ENCODE data around the gene HOMER3.

Gene HOMER3

DNA sequence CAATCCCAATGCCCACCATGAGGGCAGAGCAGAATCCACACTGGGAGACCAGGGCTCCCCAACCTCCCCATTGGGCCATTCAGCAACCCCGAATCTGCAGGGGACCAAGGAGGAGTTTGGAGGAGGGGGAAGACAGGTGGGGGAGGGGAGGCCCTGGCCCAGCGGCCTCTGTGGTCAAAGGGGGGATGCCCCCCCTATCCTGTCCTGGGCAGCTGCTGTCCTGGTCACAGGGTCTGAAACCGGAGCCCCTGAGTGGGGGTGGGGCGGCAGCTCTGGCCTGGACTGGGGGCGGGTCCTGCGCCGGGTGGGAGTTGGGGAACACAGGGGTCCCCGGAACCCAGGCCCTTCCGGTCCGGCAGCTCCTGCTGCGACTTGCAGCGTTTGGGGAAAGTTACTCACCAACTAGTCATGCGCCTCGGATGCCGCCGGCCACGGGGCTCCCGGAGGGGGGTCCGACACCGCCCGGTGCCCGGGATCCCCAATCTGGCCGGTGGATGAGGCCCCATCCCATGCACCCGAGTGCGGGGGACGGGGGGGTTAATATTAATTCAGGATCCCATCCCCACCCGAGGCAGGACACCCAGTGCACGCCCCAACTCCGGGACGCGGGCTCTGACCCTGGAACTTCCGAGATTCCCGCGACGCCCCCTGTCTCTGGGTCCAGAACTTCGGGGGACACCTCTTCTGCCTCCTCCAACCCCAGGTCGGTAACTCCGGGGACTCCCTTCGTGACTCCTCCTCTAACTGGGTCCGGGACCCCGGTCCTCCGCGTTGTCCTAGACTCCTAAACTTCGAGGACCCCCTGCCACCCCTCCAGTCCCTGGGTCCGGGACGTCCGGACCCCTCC is 872 bp downstream of the HOMER3 start:
- Histone ChIP-seq H3K79me1 (ENCODE audit: low read length) (no peaks in the 10 kb centered on the region), H3K4me3 (ENCODE audit: low read length) (peak overlapping the region; percentile 34), H2BK15ac (replicated peaks; ENCODE audit: low read depth) (no peak overlapping the region), H3K9ac (ENCODE audit: low read length) (peak overlapping the region; percentile 63), H3K79me2 (ENCODE audit: control insufficient read depth, insufficient read depth, low read length) (no peaks in the 10 kb centered on the region), H4K8ac (ENCODE audit: low read depth, low read length) (no peak overlapping the region), H3K4ac (ENCODE audit: low read depth, low read length) (peak overlapping the region; percentile 96), H3K27ac (ENCODE audit: low read depth, low read length) (no peak overlapping the region), H2BK120ac (ENCODE audit: low read depth, low read length) (no peak overlapping the region), H3K4me2 (ENCODE audit: low read length) (peak overlapping the region; percentile 54), H2BK5ac (ENCODE audit: low read length) (no peak overlapping the region), H3K36me3 (ENCODE audit: control insufficient read depth, insufficient read depth, low read length) (no peaks in the 10 kb centered on the region), H3K23ac (ENCODE audit: low read length) (peak overlapping the region; percentile 89), H3K27me3 (ENCODE audit: insufficient read depth, low read length, poor library complexity) (peaks cover 5% of the 10 kb centered on the region), H2AK5ac (ENCODE audit: low read length) (no peak overlapping the region), H4K5ac (ENCODE audit: low read length) (no peak overlapping the region), H3K56ac (ENCODE audit: low read length) (peak overlapping the region; percentile 85), H3K4me1 (ENCODE audit: control insufficient read depth, low read depth, low read length) (no peaks in the 10 kb centered on the region), H3K18ac (ENCODE audit: low read length) (peak overlapping the region; percentile 91)
- no peak for DNase-seq
- no CpG with 5 or more reads among the region's 47 CpGs for WGBS (ENCODE audit: extremely low coverage, insufficient coverage, low lambda C conversion rate)

DNA sequence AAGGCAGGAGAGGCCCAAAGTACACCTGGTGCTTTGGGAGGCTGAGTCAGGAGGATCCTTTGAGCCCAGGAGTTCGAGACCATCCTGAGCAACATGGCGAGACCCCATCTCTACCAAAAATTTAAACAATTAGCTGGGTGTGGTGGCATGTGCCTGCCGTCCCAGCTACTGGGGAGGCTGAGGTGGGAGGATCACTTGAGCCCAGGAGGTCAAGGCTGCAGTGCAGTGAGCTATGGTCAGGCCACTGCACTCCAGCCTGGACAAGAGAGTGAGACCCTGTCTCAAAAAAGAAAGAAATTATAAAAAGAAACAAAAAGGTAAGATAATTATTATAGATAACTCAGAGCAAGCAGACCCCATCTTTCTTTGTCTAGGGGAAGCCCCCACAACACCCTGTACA is 1.9 kb downstream of the HOMER3 start:
- Histone ChIP-seq H3K18ac (ENCODE audit: low read length) (no peak overlapping the region), H2BK5ac (ENCODE audit: low read length) (no peak overlapping the region), H3K4ac (ENCODE audit: low read depth, low read length) (no peak overlapping the region), H4K8ac (ENCODE audit: low read depth, low read length) (no peak overlapping the region), H3K27me3 (ENCODE audit: insufficient read depth, low read length, poor library complexity) (peaks cover 5% of the 10 kb centered on the region), H3K27ac (ENCODE audit: low read depth, low read length) (no peak overlapping the region), H3K79me1 (ENCODE audit: low read length) (no peaks in the 10 kb centered on the region), H2AK5ac (ENCODE audit: low read length) (no peak overlapping the region), H3K4me3 (ENCODE audit: low read length) (no peak overlapping the region), H2BK15ac (replicated peaks; ENCODE audit: low read depth) (no peak overlapping the region), H3K4me2 (ENCODE audit: low read length) (no peak overlapping the region), H3K56ac (ENCODE audit: low read length) (no peak overlapping the region), H3K4me1 (ENCODE audit: control insufficient read depth, low read depth, low read length) (no peaks in the 10 kb centered on the region), H4K5ac (ENCODE audit: low read length) (no peak overlapping the region), H3K36me3 (ENCODE audit: control insufficient read depth, insufficient read depth, low read length) (no peaks in the 10 kb centered on the region), H3K79me2 (ENCODE audit: control insufficient read depth, insufficient read depth, low read length) (no peaks in the 10 kb centered on the region), H2BK120ac (ENCODE audit: low read depth, low read length) (no peak overlapping the region), H3K23ac (ENCODE audit: low read length) (no peak overlapping the region), H3K9ac (ENCODE audit: low read length) (no peak overlapping the region)
- no CpG with 5 or more reads among the region's 3 CpGs for WGBS (ENCODE audit: extremely low coverage, insufficient coverage, low lambda C conversion rate)
- DNase-seq, result no peak

DNA sequence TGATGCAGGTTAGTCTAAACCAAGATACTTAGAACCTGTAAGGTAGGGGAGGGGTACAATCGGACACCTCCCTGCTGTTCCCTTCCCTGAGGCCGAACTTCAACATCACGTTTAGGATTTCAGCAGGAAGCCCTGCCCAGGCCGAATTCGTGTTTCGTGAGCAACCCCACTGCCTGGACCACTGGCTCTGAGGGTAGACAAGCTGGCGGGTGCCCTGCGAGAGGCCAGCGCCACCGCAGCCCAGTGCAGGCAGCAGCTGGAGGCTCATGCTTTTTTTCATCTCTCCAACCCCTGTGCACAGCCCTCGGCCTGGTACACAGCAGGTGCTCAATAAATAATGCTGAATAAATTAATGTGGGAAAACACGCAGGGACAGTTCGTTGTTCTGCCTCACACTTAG is 7.7 kb downstream of the HOMER3 start:
- H2BK15ac ChIP-seq (replicated peaks; ENCODE audit: low read depth), result no peak overlapping the region
- no peak overlapping the region for H3K56ac ChIP-seq (ENCODE audit: low read length)
- H3K36me3 ChIP-seq (ENCODE audit: control insufficient read depth, insufficient read depth, low read length), result no peaks in the 10 kb centered on the region
- H4K8ac ChIP-seq (ENCODE audit: low read depth, low read length), result no peak overlapping the region
- no peak overlapping the region for H3K18ac ChIP-seq (ENCODE audit: low read length)
- no peak overlapping the region for H2BK120ac ChIP-seq (ENCODE audit: low read depth, low read length)
- no peaks in the 10 kb centered on the region for H3K79me1 ChIP-seq (ENCODE audit: low read length)
- no peak overlapping the region for H3K4ac ChIP-seq (ENCODE audit: low read depth, low read length)
- no peak overlapping the region for H3K23ac ChIP-seq (ENCODE audit: low read length)
- no CpG with 5 or more reads among the region's 13 CpGs for WGBS (ENCODE audit: extremely low coverage, insufficient coverage, low lambda C conversion rate)
- H3K4me1 ChIP-seq (ENCODE audit: control insufficient read depth, low read depth, low read length), result peaks cover 3% of the 10 kb centered on the region
- no peaks in the 10 kb centered on the region for H3K27me3 ChIP-seq (ENCODE audit: insufficient read depth, low read length, poor library complexity)
- no peak overlapping the region for H3K9ac ChIP-seq (ENCODE audit: low read length)
- H3K4me3 ChIP-seq (ENCODE audit: low read length), result no peak overlapping the region
- no peak overlapping the region for H3K4me2 ChIP-seq (ENCODE audit: low read length)
- H2BK5ac ChIP-seq (ENCODE audit: low read length), result no peak overlapping the region
- no peak overlapping the region for H3K27ac ChIP-seq (ENCODE audit: low read depth, low read length)
- no peak for DNase-seq
- H3K79me2 ChIP-seq (ENCODE audit: control insufficient read depth, insufficient read depth, low read length), result no peaks in the 10 kb centered on the region
- H4K5ac ChIP-seq (ENCODE audit: low read length), result no peak overlapping the region
- H2AK5ac ChIP-seq (ENCODE audit: low read length), result no peak overlapping the region

DNA sequence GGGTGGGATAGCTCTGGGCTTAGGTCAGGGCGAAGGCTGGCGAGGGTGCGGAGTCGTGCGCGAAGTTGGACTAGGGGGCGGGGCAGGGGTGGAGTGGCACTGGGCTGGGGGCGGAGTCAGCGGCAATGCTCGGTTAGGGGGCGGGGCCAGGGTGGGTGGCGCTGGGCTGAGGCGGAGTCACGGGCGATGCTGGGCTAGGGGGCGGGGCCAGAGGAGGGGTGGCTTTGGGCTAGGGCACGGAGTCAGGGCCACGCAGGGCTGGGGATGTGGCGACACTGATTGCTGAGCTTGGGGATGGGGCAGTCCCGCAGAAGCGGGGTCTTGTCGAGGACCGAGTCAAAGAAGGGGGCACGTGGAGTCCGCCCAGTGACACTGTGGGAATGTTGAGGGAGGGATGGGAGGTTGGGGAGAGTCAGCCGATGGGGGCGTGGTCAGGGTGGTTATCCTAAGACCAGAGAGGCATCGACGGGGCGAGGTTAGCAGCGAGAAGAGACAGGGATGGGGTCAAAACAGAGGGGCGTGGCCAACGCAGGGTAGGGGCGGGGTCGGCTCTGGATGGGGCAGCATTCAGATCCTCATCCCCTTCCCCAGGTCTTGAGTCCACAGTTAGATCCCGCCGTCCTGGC is 8.7 kb downstream of the HOMER3 start:
- no peaks in the 10 kb centered on the region for H3K27me3 ChIP-seq (ENCODE audit: insufficient read depth, low read length, poor library complexity)
- no peaks in the 10 kb centered on the region for H3K79me2 ChIP-seq (ENCODE audit: control insufficient read depth, insufficient read depth, low read length)
- no peak overlapping the region for H4K5ac ChIP-seq (ENCODE audit: low read length)
- no peaks in the 10 kb centered on the region for H3K36me3 ChIP-seq (ENCODE audit: control insufficient read depth, insufficient read depth, low read length)
- no peak overlapping the region for H2BK15ac ChIP-seq (replicated peaks; ENCODE audit: low read depth)
- no peak overlapping the region for H3K4ac ChIP-seq (ENCODE audit: low read depth, low read length)
- H2AK5ac ChIP-seq (ENCODE audit: low read length), result no peak overlapping the region
- no peak overlapping the region for H4K8ac ChIP-seq (ENCODE audit: low read depth, low read length)
- WGBS (ENCODE audit: extremely low coverage, insufficient coverage, low lambda C conversion rate), result no CpG with 5 or more reads among the region's 37 CpGs
- no peak overlapping the region for H2BK120ac ChIP-seq (ENCODE audit: low read depth, low read length)
- no peak overlapping the region for H3K23ac ChIP-seq (ENCODE audit: low read length)
- DNase-seq, result peak; percentile 96
- H3K79me1 ChIP-seq (ENCODE audit: low read length), result no peaks in the 10 kb centered on the region
- H3K56ac ChIP-seq (ENCODE audit: low read length), result peak overlapping the region; percentile 34
- H3K18ac ChIP-seq (ENCODE audit: low read length), result no peak overlapping the region
- peak overlapping the region; percentile 45 for H3K4me3 ChIP-seq (ENCODE audit: low read length)
- H3K4me1 ChIP-seq (ENCODE audit: control insufficient read depth, low read depth, low read length), result peaks cover 3% of the 10 kb centered on the region
- no peak overlapping the region for H2BK5ac ChIP-seq (ENCODE audit: low read length)
- H3K9ac ChIP-seq (ENCODE audit: low read length), result peak overlapping the region; percentile 27
- H3K4me2 ChIP-seq (ENCODE audit: low read length), result peak overlapping the region; percentile 99
- no peak overlapping the region for H3K27ac ChIP-seq (ENCODE audit: low read depth, low read length)

DNA sequence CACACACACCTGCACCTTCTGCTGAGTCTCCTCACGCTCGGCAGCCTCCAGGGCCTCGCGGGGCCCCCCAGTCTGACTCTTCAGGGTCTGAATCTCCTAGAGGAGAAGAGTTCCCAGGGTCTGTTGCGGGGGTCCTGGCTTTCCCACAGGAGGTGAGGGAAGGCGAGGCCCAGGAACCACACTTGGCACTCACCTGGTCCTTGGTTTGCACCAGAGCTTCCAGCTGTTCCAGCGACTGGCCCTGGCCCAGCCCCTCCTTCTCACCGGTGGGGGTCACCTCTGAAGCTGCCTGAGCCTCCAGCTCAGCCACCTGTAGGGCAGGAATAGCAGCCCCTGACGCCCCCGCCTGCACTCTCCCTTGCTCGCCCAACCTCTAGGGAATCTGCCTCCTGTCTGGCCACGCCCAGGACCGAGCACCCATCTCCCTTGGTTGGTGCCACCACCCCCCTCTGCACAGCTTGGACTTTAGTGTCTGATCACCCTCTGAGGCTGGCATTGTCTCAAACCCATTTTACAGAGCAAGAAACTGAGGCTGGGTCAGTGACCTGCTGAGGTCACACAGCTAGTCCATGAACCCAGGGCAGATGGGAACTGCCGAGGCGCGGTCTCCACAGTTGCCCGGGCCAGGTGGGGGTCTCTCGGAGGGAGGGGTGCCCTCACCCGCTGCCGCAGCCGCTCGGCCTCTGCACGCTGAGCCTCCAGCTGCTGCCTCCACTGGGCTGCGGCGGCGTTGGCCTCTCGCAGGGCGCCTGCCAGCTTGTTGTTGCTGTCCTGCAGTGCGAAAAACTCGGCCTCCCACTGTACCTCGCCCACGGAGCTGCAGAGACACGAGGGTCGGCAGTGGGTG is 9.5 kb downstream of the HOMER3 start:
- Histone ChIP-seq H4K8ac (ENCODE audit: low read depth, low read length) (no peak overlapping the region), H2BK15ac (replicated peaks; ENCODE audit: low read depth) (no peak overlapping the region), H3K4me1 (ENCODE audit: control insufficient read depth, low read depth, low read length) (peaks cover 3% of the 10 kb centered on the region), H3K79me2 (ENCODE audit: control insufficient read depth, insufficient read depth, low read length) (no peaks in the 10 kb centered on the region), H3K18ac (ENCODE audit: low read length) (no peak overlapping the region), H3K4me3 (ENCODE audit: low read length) (no peak overlapping the region), H3K27ac (ENCODE audit: low read depth, low read length) (no peak overlapping the region), H2AK5ac (ENCODE audit: low read length) (no peak overlapping the region), H2BK120ac (ENCODE audit: low read depth, low read length) (no peak overlapping the region), H3K4ac (ENCODE audit: low read depth, low read length) (no peak overlapping the region), H4K5ac (ENCODE audit: low read length) (no peak overlapping the region), H3K79me1 (ENCODE audit: low read length) (no peaks in the 10 kb centered on the region), H3K36me3 (ENCODE audit: control insufficient read depth, insufficient read depth, low read length) (no peaks in the 10 kb centered on the region), H3K56ac (ENCODE audit: low read length) (no peak overlapping the region), H3K23ac (ENCODE audit: low read length) (no peak overlapping the region), H3K27me3 (ENCODE audit: insufficient read depth, low read length, poor library complexity) (no peaks in the 10 kb centered on the region), H2BK5ac (ENCODE audit: low read length) (no peak overlapping the region), H3K9ac (ENCODE audit: low read length) (no peak overlapping the region), H3K4me2 (ENCODE audit: low read length) (no peak overlapping the region)
- no CpG with 5 or more reads among the region's 34 CpGs for WGBS (ENCODE audit: extremely low coverage, insufficient coverage, low lambda C conversion rate)
- DNase-seq, result no peak

Measured in mesendoderm (in vitro differentiated cells).